Thoracic aorta (tissue), 2 donors: ENCODE results near the gene PSMA1. TPM values are rescaled to one million over a fixed set of nuclear protein-coding genes. Genes with fewer than 3 reads are reported as not detected.
"Not testable (repeated sequence)": the region's sequence is repeated elsewhere in the genome, so short reads cannot be mapped to it uniquely, and the experiment has no call there.

Experiments used
- ATAC-seq: fragments of 150-250 bp; one replicate; pipeline ENCODE4 v1.8.0; 2017; ENCODE audit warnings: low read depth; ENCODE audit not compliant: insufficient number of reproducible peaks, low FRiP score
- DNase-seq: peaks from one replicate; pipeline ENCODE4 v3.0.0-alpha.2; 2020; ENCODE audit warnings: low spot score
- H3K27ac ChIP-seq, 2 donors: fragments of 200-600 bp; sonication (generic); 1 replicate in 1 of 2; 2 replicates in 1 of 2; pipeline ENCODE4 v1.5.1; 2016; ENCODE audit warnings: mild to moderate bottlenecking in 2 of 2, moderate library complexity in 2 of 2
- H3K27me3 ChIP-seq: fragments of 200-600 bp; sonication (generic); replicated peaks from 2 replicates; pipeline ENCODE4 v1.6.0; 2016; ENCODE audit warnings: mild to moderate bottlenecking; ENCODE audit not compliant: insufficient read depth
- H3K36me3 ChIP-seq: fragments of 200-600 bp; sonication (generic); one replicate; pipeline ENCODE4 v1.5.1; 2016
- H3K4me1 ChIP-seq, 2 donors: fragments of 200-600 bp; sonication (generic); 1 replicate in 1 of 2; 2 replicates in 1 of 2; pipeline versions ENCODE4 v1.5.1 to v1.6.0; 2016; ENCODE audit warnings: low read depth in 2 of 2, mild to moderate bottlenecking in 1 of 2; ENCODE audit not compliant: control insufficient read depth in 1 of 2
- H3K4me3 ChIP-seq: fragments of 200-600 bp; sonication (generic); 2 replicates; pipeline ENCODE4 v1.5.1; 2016; ENCODE audit warnings: mild to moderate bottlenecking
- H3K9me3 ChIP-seq: fragments of 200-600 bp; sonication (generic); 2 replicates; pipeline ENCODE4 v1.5.1; 2016
- CTCF ChIP-seq: fragments of 200-600 bp; sonication (generic); IDR thresholded peaks from one replicate; pipeline ENCODE4 v1.5.1; 2019; ENCODE audit warnings: antibody characterized with exemption
- total RNA-seq, 2 donors: library from RNA; depleted of rRNA; stranded (reverse); fragments of >200 nt; gene quantifications; one replicate each; pipeline versions ENCODE4 v1.1.0 to v1.2.3, GENCODE V29; 2016

The PSMA1 gene
- total RNA-seq, 2 donors from 2014 or later: 89.1 to 97.8 TPM

- H3K4me1 ChIP-seq: peaks cover 28 to 46% of the 10 kb centered on the region in 2 donors
These were observed 21.2 kb upstream of the PSMA1 start for GRCh38 chr11:14541192-14541947.

GRCh38 chr11:14539982-14540421 lies 19.8 kb upstream of the PSMA1 start:
- Histone ChIP-seq H3K4me1 (peaks cover 23 to 46% of the 10 kb centered on the region in 2 donors), H3K27ac (peak overlapping the region; percentile 87 to 89)

More at GRCh38 chr11:14541192-14541947, 21.2 kb upstream of the PSMA1 start:
- no peaks in the 10 kb centered on the region for H3K27me3 ChIP-seq
- TF ChIP-seq CTCF: no peak
- DNase-seq (no peak), ATAC-seq (no peak)
- no peaks in the 10 kb centered on the region for H3K9me3 ChIP-seq
- no peaks in the 10 kb centered on the region for H3K36me3 ChIP-seq
- H3K4me3 ChIP-seq: peak overlapping the region; percentile 40
- peak overlapping the region; percentile 87 to 89 for H3K27ac ChIP-seq

GRCh38 chr11:14538926-14539554 lies 18.9 kb upstream of the PSMA1 start:
- H3K9me3 ChIP-seq: no peaks in the 10 kb centered on the region
- H3K27me3 ChIP-seq: no peaks in the 10 kb centered on the region
- peaks cover 17 to 41% of the 10 kb centered on the region in 2 donors for H3K4me1 ChIP-seq
- peak overlapping the region; percentile 56 for H3K4me3 ChIP-seq
- DNase-seq (no peak), ATAC-seq (peak; percentile 47)
- no peak for TF ChIP-seq CTCF
- H3K36me3 ChIP-seq: no peaks in the 10 kb centered on the region
- H3K27ac ChIP-seq: peak overlapping the region; percentile 87 to 89

More at GRCh38 chr11:14539982-14540421, 19.8 kb upstream of the PSMA1 start:
- Histone ChIP-seq H3K9me3 (no peaks in the 10 kb centered on the region), H3K27me3 (no peaks in the 10 kb centered on the region), H3K36me3 (no peaks in the 10 kb centered on the region), H3K4me3 (peak overlapping the region; percentile 56)
- ATAC-seq: no peak
- no peak for DNase-seq
- no peak for TF ChIP-seq CTCF

- Histone ChIP-seq H3K9me3 (no peaks in the 10 kb centered on the region), H3K4me3 (no peak overlapping the region), H3K27ac (peak overlapping the region; percentile 87 to 89), H3K4me1 (peaks cover 17 to 40% of the 10 kb centered on the region in 2 donors), H3K27me3 (no peaks in the 10 kb centered on the region), H3K36me3 (no peaks in the 10 kb centered on the region)
- DNase-seq (no peak), ATAC-seq (no peak)
- TF ChIP-seq CTCF: no peak
These were observed 18.2 kb upstream of the PSMA1 start for GRCh38 chr11:14538271-14538925.

GRCh38 chr11:14537134-14537599 lies 17.0 kb upstream of the PSMA1 start:
- no peak for DNase-seq
- no peaks in the 10 kb centered on the region for H3K9me3 ChIP-seq
- TF ChIP-seq CTCF: peak; percentile 77
- peak overlapping the region; percentile 42 for H3K4me3 ChIP-seq
- H3K4me1 ChIP-seq: peaks cover 17 to 40% of the 10 kb centered on the region in 2 donors
- H3K27ac ChIP-seq: peak overlapping the region; percentile 38 to 55
- no peaks in the 10 kb centered on the region for H3K36me3 ChIP-seq
- H3K27me3 ChIP-seq: no peaks in the 10 kb centered on the region
- no peak for ATAC-seq

GRCh38 chr11:14535166-14535565 lies 15.0 kb upstream of the PSMA1 start:
- H3K4me3 ChIP-seq, ATAC-seq: not testable (repeated sequence)

More at GRCh38 chr11:14535166-14535565, 15.0 kb upstream of the PSMA1 start:
- DNase-seq, H3K9me3 ChIP-seq, H3K27ac ChIP-seq, H3K27me3 ChIP-seq, H3K36me3 ChIP-seq: not testable (repeated sequence)
- H3K4me1 ChIP-seq: peaks cover 10 to 23% of the 10 kb centered on the region in 2 donors
